ENCODE data around the gene PMEPA1. TPM values are rescaled to one million over a fixed set of nuclear protein-coding genes. Genes with fewer than 3 reads are reported as not detected.

The PMEPA1 gene
- total RNA-seq, 1 donor from 2014 or later: 62.5 TPM

DNA sequence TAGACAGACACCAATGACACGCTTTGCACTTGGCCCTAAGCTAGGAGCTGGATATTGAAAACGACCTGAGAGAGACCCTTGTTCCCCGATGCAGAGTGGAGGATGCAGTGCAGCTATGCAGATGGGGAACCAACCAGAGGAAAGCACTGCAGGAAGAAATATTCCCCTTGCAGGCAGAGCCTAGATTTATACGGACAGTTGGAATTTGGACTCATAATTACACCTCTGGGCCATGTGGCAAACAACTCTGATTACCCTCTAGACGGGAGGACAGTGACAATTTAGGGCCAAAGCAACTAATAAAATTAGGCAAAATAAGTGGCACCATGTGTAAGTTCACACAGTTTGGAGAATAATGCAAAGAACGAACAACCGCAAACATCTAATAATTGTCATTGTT lies 12.3 kb downstream of the PMEPA1 start:
- H3K4me3 ChIP-seq (ENCODE audit: low read depth, low read length): no peak overlapping the region
- no peak for DNase-seq (ENCODE audit: low read depth)
- TF ChIP-seq, protein P1, sequence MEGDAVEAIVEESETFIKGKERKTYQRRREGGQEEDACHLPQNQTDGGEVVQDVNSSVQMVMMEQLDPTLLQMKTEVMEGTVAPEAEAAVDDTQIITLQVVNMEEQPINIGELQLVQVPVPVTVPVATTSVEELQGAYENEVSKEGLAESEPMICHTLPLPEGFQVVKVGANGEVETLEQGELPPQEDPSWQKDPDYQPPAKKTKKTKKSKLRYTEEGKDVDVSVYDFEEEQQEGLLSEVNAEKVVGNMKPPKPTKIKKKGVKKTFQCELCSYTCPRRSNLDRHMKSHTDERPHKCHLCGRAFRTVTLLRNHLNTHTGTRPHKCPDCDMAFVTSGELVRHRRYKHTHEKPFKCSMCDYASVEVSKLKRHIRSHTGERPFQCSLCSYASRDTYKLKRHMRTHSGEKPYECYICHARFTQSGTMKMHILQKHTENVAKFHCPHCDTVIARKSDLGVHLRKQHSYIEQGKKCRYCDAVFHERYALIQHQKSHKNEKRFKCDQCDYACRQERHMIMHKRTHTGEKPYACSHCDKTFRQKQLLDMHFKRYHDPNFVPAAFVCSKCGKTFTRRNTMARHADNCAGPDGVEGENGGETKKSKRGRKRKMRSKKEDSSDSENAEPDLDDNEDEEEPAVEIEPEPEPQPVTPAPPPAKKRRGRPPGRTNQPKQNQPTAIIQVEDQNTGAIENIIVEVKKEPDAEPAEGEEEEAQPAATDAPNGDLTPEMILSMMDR (conservative IDR thresholded peaks at IDR 0.05; ENCODE audit: low read depth, low read length): no peak

GRCh38 chr20:57696401-57696961 lies 13.3 kb downstream of the PMEPA1 start:
- TF ChIP-seq, protein P1 (conservative IDR thresholded peaks at IDR 0.05; ENCODE audit: low read depth, low read length): no peak
- H3K4me3 ChIP-seq (ENCODE audit: low read depth, low read length): no peak overlapping the region
- no peak for DNase-seq (ENCODE audit: low read depth)

DNA sequence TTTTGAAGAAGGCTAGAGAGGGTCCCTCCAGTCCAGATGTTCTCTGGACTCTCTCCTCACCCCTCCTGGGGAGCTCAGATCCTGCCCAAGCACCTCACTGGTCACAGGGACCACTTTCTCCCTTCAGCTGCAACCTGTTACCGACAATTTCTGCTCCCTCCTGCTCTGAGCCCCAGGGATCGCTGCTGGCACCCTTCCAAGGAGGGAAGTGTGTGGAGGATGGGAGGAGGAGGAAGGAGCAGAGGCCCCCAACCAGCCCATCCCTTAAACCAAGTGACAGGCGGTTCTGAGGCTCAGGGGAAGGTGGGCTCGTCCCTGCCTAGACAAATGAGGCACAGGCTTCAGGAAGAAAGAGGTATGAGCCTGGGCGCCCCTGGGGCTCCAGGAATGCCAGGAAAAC lies 13.9 kb downstream of the PMEPA1 start:
- DNase-seq (ENCODE audit: low read depth): no peak

GRCh38 chr20:57695012-57695411 lies 14.8 kb downstream of the PMEPA1 start:
- no peak for DNase-seq (ENCODE audit: low read depth)
- H3K4me3 ChIP-seq (ENCODE audit: low read depth, low read length): no peak overlapping the region
- TF ChIP-seq, protein P1 (conservative IDR thresholded peaks at IDR 0.05; ENCODE audit: low read depth, low read length): no peak

More for the DNA sequence above, 13.9 kb downstream of the PMEPA1 start:
- TF ChIP-seq, protein P1 (conservative IDR thresholded peaks at IDR 0.05; ENCODE audit: low read depth, low read length): no peak
- no peak overlapping the region for H3K4me3 ChIP-seq (ENCODE audit: low read depth, low read length)

- TF ChIP-seq, protein P1 (conservative IDR thresholded peaks at IDR 0.05; ENCODE audit: low read depth, low read length): no peak
- H3K4me3 ChIP-seq (ENCODE audit: low read depth, low read length): no peak overlapping the region
- DNase-seq (ENCODE audit: low read depth): no peak
These were observed 15.3 kb downstream of the PMEPA1 start for GRCh38 chr20:57694481-57694880.

DNA sequence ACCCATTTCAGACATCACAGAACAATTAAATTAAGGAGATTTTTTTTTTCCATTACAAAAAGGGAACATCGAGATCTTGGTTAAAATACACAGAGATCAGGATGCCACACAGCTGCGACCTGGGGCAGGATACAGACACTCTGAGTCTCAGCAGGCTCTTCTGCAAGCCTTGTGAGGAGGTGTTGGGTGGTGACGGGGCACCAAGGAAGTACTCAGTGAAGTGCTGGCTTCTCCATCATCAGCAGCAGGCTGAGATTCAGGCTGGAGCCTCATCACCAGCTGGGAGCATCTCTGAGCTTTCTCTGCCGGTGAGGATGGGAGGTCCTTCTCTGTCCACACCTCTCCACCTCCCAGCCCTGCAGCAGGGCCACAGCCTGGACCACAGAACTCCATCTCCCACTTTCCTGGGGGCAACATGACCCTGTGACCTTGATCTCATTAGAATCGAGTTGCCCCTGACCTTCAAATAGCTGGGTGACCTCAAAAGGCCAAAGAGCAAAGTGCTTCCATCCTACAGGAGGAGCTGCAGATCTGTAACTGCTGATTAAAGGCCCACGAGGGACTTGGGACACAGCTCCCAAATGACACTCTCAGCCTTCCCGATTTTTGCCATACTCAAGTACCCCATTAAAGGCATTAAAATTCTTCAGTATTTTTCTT lies 16.0 kb downstream of the PMEPA1 start:
- TF ChIP-seq, protein P1 (conservative IDR thresholded peaks at IDR 0.05; ENCODE audit: low read depth, low read length): no peak
- no peak overlapping the region for H3K4me3 ChIP-seq (ENCODE audit: low read depth, low read length)
- no peak for DNase-seq (ENCODE audit: low read depth)
